ENCODE measurements around the gene HNRNPD.

DNA sequence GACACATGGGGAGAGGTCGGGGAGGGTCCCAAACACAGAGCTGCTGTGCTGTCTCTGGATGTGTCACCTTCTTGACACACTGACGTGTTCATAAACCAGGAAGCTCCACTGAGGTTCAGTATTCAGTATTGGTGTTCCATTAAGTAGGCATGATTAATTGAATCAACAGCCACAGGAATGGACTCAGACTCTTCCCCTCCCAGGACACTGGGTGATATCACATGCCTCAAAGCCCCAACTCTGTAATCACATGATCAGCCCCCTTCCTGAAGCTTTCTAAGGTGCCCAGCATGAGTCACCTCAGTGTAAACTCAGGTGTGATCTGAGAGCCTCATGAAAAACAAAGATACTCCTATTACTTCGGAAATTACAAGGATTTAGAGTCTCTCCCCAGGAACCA is 21.1 kb upstream of the HNRNPD start:
- TF ChIP-seq CTCF (IDR thresholded peaks at IDR 0.05) = no peak
- TF ChIP-seq POLR2A (IDR thresholded peaks at IDR 0.05) = no peak
